ENCODE results near the gene FN1.
"Not testable (repeated sequence)": the region's sequence is repeated elsewhere in the genome, so short reads cannot be mapped to it uniquely, and the experiment has no call there.

Gene FN1

DNA sequence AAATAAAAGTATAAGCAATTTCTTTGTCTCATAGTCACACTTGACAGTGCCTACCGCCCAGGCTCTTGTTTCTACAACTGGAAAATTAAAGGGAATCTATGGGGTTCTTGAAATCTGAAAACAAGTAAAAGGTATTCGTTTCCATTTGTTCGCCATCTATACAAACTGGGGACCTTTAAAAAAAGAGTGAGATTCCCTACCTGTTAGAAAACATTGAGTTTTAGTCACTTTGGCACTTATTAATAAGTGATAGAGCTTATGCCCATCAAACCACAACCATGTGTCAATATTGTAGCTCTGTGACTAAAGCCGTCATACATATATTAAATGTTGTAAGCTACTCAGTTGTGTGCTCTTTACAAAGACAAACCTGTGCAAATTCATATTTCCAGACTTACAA, 13.2 kb downstream of the FN1 start:
- DNase-seq (ENCODE audit: low spot score): no peak

DNA sequence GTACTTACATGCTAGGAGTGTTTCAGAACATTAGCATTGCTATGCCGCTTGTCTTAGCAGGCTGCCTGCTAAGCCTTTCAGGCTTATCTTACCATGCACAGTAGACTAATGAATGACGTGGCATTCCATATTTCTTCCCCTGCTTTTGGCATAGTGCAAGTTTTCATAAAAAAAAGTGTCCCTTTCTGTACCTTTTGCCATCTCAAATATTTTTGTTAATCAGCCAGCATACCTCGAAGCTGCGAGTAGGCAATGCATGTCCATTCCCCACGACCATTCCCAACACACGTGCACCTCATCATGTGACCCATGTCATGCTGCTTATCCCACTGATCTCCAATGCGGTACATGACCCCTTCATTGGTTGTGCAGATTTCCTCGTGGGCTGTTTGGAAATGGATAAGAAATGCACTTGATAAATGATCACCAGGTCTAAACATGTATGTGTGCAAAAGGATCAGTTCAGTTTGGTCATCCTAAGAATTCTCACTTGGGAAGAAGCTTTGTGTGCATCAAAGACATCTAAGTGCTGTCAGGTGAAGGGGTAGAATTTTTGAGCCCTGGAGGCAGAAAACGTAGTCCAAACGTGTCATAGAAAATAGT, 13.9 kb downstream of the FN1 start:
- DNase-seq (ENCODE audit: low spot score): no peak

DNA sequence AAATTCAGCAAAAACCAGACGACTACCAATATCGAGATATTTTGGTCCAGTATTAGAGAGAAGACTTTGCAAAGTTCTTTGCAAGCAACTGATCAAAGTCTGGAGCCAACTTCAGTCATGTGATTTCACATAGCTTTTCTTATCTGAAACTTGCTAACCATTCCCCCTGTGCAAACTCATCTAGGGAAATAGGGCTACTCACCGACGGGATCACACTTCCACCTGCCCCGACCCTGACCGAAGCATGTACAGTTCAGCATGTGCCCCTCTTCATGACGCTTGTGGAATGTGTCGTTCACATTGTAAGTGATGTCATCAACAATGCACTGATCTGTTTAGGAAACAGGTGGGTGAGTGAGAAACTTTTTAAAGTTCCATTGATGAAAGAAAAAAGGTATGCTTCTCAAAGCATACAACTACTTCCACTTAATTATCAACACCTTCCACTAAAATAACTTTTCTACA, 15.4 kb downstream of the FN1 start:
- DNase-seq (ENCODE audit: low spot score): no peak

DNA sequence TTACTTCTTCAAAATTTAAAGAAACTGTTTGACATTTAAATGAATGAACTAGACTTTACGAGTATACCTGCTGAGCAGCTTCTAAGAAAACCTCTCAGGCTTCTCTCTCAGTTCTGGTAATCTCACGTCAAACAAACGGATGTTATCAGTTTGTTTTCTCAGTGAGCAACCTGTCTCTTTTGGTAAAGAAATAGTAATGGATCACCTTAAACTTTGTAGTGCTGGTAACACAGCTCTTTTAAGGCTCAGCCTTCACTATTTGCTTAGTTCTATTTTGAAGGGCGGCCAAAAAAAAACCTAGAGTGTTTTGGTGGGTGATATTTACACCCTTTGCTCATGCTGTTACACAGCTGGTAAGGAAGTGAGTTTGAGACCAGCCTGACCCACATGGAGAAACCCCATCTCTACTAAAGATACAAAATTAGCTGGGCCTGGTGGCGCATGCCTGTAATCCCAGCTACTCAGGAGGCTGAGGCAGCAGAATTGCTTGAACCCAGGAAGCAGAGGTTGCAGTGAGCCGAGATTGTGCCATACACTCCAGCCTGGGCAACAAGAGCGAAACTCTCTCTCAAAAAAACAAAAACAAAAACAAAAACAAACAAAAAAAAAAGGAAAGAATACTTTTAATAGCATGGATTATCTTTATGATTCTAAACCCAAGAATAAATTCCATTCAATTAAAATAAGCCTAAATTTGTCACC, 15.9 kb downstream of the FN1 start:
- DNase-seq (ENCODE audit: low spot score): no peak

DNA sequence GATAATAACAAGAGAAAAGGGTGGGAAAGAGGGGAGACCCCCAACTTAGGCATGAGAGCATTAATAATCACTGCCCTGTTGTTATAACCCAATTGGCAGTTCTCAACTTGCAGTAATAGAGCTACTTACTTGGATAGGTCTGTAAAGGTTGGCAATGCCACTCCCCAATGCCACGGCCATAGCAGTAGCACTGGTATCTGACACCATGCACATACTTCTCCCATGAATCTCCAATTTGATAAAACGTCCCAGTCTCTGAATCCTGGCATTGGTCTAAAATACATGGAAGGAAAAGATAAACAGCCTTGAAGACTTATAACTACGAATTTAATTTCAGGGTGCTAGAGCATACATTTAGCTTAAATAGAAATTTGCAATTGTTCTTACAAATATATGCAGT, 16.8 kb downstream of the FN1 start:
- no peak for DNase-seq (ENCODE audit: low spot score)

DNA sequence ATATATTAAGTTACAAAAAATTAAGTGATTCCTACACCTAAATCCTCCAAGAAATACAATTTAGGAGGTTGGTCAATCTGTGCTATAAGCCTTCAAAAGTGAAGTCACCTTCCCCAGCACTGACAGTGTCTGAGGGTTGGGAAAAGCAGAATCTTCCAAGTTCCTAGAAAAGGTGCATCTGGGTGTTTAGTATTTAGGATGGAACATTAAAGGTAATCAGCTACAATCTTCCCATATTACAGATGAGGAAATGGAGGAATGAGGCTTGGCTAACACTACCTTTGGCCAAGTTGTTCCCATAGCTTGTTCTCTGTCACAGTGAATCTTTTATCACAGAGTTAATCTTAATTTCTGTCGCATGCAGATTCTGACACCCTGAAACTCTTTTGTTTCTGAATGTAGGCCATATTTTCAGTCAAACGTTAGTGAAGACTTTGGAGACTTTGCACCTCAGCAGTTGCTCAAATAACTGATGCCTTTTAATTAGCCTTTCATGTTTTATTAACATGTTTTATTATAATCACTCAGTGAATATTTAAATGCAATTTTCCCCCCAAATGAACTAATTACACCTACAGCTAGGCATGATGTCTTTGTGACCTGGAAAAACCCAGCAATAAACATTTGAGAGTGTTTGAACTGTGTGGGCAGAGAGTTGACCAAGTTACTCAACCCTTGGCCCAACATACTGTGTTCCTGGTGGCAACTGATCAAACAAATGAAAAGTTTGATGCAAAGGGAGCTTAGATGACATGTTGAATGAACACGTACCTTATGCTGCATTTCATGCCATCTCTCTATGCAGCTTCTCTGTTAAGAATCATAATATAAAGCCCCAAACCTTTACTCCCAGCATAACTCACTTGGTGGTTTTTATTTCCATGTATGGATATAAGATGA, 17.6 kb downstream of the FN1 start:
- no peak for DNase-seq (ENCODE audit: low spot score)

DNA sequence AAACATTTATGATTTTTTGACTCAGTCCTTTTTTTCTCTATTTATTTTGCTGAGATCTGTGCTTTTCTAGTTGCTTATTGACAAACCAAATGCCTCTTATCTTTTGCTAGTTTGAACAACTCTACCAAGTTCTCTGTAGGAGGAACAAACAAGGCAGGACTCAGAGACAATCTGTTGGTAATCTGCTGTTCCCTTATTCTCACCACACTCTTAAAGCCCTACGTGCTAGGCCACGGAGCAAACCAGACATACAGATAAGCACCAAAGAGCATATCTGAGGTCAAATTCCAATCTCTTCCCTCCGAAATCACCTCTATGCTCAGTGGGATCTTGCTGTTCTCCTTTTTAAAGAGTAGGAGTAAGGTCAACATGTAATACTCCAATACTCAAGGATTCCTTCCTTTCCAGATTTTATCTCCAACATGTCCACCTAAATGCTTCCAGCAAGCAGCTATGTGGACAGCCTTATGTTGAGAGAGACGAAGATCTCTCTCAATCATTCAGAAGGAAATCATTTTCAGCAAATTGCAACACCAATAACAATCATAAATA, 18.4 kb downstream of the FN1 start:
- DNase-seq (ENCODE audit: low spot score): peak; percentile 27

DNA sequence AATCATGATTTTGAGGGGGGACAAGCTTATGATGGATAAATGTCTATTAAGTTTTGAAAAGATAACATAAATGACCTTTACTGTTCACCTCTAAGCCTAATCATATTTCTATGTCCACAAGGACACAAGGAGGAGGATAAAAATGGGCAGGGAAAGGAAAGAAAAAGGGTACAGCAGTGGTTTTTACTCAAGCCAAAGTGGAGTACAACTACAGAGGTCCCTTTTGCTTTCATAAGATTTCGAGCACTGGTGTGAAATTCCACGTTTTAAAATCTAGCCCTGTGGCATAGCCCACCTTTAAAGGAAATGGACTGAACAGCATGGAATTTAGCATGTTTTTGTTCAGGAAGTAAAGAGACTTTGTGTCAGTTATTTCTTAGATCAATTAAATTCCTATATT, 19.2 kb downstream of the FN1 start:
- DNase-seq (ENCODE audit: low spot score): no peak

DNA sequence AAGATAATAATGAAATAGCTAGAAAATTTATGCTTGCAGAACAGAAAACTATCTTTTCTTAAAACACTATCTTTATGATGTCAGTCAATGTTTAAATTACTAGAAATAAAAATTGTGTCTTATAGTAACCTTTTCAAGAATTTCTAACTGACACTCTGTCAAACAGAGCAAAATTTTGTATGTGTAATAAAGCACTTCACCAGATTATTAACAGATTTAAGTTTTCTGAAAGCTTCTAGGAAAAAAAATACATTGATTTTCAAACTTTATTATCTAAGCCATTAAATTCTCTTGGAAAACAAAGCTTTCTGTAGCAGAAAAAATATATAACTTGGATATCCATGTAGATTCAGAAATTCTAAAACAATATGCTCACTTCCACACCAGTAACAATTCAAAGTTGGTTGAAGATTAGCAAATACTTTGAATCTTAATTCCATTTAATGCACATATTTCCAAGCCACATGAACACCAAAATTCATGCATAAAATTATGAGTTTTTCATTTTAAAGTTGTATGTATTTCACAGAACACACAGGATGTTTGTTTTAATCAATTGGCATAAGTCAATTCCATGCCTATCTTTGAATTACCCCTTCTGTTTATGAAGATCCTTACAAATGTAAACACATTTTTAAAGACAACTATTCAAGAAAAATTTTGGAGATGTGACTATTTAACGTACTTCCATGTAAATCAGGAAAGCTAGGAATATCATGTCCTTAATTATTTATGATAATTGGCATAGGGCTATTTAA, 19.9 kb downstream of the FN1 start:
- no peak for DNase-seq (ENCODE audit: low spot score)

DNA sequence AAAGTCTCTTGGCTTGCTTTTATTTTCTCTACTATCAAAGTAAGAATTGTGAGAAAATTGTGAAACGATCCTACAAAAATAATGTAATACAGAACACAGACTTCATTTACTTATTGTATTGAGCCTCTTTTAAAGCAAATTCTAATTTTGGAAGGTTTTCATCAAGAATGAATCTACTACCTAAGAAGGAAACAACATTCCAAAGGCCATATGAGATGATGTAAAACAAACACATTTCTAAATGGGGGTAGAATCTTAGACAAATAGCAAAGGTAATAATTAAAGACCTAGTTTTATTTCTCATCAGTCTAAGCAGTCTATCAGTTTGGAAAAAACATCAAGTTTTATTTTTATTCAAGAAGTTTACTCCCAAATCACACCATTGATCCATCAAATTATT, 20.6 kb downstream of the FN1 start:
- DNase-seq (ENCODE audit: low spot score): no peak

DNA sequence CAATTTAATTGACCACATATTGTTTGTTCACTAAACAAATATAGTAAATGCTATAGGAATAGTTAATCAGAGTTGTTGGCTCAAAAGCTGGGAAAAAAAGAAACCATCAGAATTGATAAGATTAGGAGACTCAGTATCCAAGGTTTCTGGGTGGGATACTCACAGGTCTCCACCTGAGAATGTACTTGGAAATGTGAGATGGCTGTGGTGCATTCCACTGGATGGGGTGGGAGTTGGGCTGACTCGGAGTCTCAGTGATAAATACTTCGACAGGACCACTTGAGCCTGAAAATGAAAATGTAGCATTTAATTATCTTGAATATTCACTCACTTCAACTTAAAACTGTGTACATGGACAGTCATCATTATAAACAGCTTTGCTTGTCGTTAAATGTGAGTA, 21.2 kb downstream of the FN1 start:
- DNase-seq (ENCODE audit: low spot score): no peak

DNA sequence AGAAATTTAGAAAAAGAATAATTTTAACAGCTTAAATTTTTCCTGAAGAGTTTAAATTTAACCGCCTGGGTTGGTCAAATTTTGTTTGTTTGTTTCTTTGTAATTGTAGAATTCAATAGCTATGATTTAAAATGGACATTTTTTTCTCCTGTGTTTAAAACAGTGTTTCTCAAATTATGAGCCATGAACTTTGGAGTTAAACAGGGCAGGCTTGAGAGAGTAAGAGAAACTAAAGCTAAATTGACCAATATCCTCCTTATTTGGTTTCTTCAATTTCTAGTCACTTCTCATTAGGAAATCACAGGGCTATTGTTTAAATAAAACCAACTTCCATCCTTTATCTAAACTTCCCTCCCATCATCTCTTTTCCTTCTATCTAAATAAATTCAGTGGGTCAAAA, 21.9 kb downstream of the FN1 start:
- DNase-seq (ENCODE audit: low spot score): no peak

DNA sequence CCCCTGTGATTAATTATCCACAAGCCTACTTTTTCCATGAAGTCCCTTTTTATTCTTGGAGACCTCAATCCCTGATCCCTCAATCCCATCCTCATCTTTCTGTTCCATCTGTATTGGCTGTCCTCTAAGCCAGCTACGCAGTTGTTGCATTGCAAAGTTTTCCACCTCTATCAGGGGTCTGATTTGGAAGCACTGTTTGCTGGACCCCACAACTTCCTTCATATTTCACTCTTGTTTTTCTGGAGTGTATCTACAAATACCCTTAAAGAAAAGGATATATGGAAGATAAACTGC, 22.4 kb downstream of the FN1 start:
- DNase-seq (ENCODE audit: low spot score): no peak

DNA sequence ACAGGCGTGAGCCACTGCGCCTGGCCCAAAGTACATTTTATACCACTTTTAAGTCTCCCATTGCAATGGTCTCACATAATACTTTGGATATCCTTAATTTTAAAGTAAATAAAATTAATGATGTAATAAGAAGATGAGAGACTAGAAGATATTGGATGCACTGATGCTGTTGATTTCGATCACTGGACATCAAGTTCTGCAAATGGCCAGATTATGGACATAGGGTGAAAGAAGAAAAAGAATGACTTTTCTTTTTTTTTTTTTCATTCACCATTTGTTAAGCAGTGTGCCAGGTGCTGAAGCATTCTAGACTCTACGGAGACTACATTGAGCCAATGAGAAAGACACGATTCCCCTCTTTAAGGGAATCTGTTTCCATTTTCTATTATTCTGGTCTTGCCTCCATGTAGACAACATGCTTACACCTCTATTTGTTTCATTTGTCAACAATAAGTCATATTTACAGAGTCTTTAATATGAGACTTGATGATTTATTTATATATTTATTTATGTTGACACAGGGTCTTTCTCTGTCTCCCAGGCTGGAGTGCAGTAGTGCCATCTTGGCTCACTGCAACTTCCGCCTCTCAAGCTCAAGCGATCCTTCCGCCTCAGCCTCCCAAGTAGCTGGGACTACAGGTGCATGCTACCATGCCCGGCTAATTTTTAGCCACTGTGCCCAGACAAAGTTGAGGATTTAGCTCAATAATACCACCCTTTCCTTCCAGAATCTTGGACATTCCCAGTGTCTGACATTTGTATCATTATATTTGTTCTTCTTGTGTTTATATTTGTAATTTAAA, 23.7 kb downstream of the FN1 start:
- DNase-seq (ENCODE audit: low spot score): no peak

DNA sequence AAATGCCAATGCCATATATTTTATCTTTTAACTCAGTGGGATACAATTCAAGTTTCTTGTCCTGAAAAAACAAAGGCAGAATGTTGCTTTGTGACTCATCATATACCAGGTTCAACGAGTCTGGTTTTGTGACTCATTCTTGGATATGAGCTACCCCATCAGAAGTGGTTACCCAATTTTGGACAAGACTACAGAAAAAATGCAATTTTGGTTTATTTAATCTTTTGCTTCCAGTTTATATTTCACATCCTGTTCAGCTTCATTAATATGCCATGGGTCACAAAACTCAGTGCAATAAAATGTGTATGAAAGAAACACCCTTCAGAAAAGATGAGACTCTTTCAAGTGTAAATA, 25.0 kb downstream of the FN1 start:
- DNase-seq (ENCODE audit: low spot score): no peak

DNA sequence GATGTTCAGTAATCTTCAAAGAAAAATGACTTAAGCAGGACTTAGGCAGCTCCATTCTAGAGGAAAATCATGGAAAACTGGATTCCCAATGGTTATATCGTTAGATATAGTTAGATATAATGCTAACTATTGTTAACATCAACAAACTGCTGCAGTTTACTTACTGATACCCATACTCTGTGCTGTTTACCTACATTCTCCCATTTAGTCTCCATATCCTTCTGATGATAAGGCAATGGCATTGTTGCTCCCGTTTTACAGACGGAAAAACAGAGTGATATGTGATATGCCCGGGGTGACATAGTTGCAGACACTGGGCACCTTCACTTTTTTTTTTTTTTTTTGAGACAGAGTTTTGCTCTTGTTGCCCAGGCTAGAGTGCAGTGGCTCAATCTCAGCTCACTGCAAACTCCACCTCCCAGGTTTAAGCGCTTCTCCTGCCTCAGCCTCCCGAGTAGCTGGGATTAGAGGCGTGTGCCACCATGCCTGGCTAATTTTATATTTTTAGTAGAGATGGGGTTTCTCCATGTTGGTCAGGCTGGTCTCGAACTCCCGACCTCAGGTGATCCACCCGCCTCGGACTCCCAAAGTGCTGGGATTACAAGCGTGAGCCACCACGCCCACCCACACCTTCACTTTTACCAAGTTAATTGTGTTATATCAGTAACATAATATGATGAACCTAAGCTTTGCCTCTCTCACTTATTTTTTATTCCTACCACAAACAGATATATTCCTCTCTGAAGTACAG, 25.5 kb downstream of the FN1 start:
- not testable (repeated sequence) for DNase-seq (ENCODE audit: low spot score)

DNA sequence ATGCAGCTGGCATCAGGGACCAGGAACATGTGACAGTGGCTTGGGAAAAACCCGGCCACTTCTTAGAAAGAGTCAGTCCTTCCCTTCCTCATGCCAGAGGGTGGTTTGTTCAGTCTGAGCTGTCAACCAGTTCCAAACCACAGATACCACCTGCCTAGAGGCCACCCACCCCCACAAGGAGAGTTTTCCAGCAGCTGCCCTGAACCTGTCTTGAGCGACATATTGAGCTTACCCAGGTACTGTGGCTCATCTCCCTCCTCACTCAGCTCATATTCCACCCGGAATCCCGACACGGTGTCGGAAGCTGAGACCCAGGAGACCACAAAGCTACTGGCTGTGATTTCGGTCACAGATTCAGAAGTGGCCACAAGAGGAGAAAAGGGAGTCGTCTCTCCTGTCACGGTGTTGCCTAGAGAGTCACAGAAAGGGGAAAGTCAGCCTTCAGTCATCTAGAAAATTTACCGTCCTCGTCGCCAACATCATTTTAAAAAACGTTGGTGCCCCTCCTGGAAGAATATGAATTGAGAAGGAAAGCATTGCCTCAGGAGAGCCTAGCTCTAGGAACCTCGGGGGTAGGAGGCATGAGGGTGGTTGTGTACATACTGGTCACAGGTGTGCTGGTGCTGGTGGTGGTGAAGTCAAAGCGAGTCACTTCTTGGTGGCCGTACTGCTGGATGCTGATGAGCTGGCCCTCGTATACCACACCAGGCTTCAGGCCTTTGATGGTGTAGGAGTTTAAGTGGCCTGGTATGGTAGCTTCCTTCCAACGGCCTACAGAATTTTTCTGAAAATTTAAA, 26.3 kb downstream of the FN1 start:
- no peak for DNase-seq (ENCODE audit: low spot score)

DNA sequence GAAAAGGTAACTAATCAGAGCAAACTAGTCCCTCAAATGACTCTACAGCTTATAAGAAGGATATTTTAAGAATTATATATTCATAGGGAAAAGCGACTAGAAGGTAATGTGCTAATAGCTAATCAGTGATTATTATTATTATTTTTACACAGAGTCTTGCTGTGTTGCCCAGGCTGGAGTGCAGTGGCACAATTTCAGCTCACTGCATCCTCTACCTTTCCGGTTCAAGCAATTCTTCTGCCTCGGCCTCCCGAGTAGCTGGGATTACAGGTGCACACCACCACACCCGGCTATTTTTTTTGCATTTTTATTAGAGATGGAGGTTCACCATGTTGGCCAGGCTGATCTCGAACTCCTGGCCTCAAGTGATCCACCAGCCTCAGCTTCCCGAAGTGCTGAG, 27.4 kb downstream of the FN1 start:
- not testable (repeated sequence) for DNase-seq (ENCODE audit: low spot score)

DNA sequence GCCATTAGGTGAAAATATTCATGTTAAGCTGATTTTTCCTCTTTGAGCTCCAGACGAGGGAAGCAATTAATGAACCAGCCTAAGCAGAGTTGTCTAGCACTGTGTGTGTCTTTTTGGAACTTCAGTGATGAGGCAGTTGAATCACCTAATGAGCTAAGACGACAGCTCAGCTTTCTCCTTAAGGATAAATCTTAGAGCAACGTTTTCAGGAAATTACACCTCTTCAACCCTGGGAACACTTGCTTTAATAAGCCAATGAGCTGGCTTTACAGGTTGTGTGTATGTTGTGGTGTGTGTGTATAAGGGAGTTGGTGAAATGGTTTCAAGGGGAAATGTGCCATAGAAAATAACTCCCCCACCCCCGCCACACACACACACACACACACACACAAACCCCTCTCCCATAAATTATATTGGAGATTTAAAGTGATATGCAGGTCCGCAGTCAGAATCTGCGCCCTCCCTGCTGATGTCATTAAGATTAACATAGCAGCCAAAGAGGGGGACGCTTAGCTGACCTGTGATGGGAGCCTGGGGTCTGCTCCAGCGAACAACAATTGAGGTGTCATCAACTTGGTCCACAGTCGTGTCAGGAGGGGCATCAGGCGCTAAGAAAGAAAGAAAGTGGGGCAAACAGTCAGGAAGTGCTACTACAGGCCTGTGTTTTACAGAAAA, 28.1 kb downstream of the FN1 start:
- DNase-seq (ENCODE audit: low spot score): no peak

All from HuH-7.5 (cell line).